Nephron progenitor cell (in vitro differentiated cells): ENCODE measurements around the gene VAV1.

Experiments
- DNase-seq: peaks from one replicate; pipeline ENCODE4 v3.0.0; 2021
- H3K27ac Mint-ChIP-seq: 2 replicates; pipeline ENCODE4 v1.8.0; 2021; ENCODE audit warnings: mild to moderate bottlenecking, moderate library complexity, mixed read lengths
- H3K27me3 Mint-ChIP-seq: 2 replicates; pipeline ENCODE4 v1.8.0; 2021; ENCODE audit warnings: mild to moderate bottlenecking, low read depth, mixed read lengths; ENCODE audit not compliant: poor library complexity
- H3K36me3 Mint-ChIP-seq: 2 replicates; pipeline ENCODE4 v1.8.0; 2021; ENCODE audit warnings: low read depth, mixed read lengths
- H3K4me1 Mint-ChIP-seq: 2 replicates; pipeline ENCODE4 v1.8.0; 2021; ENCODE audit warnings: mixed read lengths
- H3K4me3 Mint-ChIP-seq: 2 replicates; pipeline ENCODE4 v1.8.0; 2021; ENCODE audit warnings: mild to moderate bottlenecking, moderate library complexity, mixed read lengths
- H3K9me3 Mint-ChIP-seq: 2 replicates; pipeline ENCODE4 v1.8.0; 2021; ENCODE audit warnings: mild to moderate bottlenecking, moderate library complexity, mixed read lengths
- TF ChIP-seq, protein P1 (sequence below): fragments of 200-600 bp; sonication (generic); IDR thresholded peaks from 2 replicates; pipeline ENCODE4 v1.5.0; 2021; ENCODE audit warnings: antibody characterized with exemption

Gene VAV1

GRCh38 chr19:6832412-6832811 is 59.9 kb downstream of the VAV1 start:
- no peak overlapping the region for H3K27ac Mint-ChIP-seq
- H3K9me3 Mint-ChIP-seq, result peaks cover 72% of the 10 kb centered on the region
- H3K27me3 Mint-ChIP-seq, result peaks cover 21% of the 10 kb centered on the region
- no peak overlapping the region for H3K4me3 Mint-ChIP-seq
- TF ChIP-seq, protein P1, sequence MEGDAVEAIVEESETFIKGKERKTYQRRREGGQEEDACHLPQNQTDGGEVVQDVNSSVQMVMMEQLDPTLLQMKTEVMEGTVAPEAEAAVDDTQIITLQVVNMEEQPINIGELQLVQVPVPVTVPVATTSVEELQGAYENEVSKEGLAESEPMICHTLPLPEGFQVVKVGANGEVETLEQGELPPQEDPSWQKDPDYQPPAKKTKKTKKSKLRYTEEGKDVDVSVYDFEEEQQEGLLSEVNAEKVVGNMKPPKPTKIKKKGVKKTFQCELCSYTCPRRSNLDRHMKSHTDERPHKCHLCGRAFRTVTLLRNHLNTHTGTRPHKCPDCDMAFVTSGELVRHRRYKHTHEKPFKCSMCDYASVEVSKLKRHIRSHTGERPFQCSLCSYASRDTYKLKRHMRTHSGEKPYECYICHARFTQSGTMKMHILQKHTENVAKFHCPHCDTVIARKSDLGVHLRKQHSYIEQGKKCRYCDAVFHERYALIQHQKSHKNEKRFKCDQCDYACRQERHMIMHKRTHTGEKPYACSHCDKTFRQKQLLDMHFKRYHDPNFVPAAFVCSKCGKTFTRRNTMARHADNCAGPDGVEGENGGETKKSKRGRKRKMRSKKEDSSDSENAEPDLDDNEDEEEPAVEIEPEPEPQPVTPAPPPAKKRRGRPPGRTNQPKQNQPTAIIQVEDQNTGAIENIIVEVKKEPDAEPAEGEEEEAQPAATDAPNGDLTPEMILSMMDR, result no peak
- H3K36me3 Mint-ChIP-seq, result no peaks in the 10 kb centered on the region
- no peaks in the 10 kb centered on the region for H3K4me1 Mint-ChIP-seq
- DNase-seq, result no peak

DNA sequence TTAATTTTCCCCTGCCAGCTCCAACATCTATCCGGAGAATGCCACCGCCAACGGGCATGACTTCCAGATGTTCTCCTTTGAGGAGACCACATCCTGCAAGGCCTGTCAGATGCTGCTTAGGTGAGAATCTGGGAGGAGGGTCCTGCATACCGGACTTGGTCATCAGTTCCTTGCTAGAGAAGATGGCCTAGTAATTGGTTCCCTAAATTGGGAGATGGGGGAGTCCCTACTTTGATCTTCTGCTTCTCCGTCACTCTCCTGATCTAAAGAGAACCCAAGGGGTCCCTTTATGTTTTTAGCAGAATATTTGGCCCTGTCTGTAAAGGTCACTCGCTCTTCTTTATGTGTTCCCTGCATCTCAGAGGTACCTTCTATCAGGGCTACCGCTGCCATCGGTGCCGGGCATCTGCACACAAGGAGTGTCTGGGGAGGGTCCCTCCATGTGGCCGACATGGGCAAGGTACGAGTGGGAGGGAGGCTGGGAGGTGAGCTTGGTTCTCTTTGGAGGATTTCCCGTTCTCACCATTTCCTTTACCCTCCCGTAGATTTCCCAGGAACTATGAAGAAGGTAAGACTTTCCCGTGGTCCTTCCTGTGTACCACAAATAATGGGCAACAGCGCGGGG is 60.8 kb downstream of the VAV1 start:
- Mint-ChIP-seq H3K4me1 (no peaks in the 10 kb centered on the region), H3K36me3 (no peaks in the 10 kb centered on the region), H3K4me3 (no peak overlapping the region), H3K27ac (no peak overlapping the region), H3K9me3 (peaks cover 71% of the 10 kb centered on the region), H3K27me3 (peaks cover 21% of the 10 kb centered on the region)
- DNase-seq, result no peak
- TF ChIP-seq, protein P1, result no peak

- no peak overlapping the region for H3K27ac Mint-ChIP-seq
- no peaks in the 10 kb centered on the region for H3K36me3 Mint-ChIP-seq
- H3K9me3 Mint-ChIP-seq, result peaks cover 62% of the 10 kb centered on the region
- no peak overlapping the region for H3K4me3 Mint-ChIP-seq
- DNase-seq, result no peak
- TF ChIP-seq, protein P1, result no peak
- peaks cover 15% of the 10 kb centered on the region for H3K27me3 Mint-ChIP-seq
- H3K4me1 Mint-ChIP-seq, result no peaks in the 10 kb centered on the region
Observed at GRCh38 chr19:6834433-6834832, 61.9 kb downstream of the VAV1 start.

- H3K36me3 Mint-ChIP-seq, result no peaks in the 10 kb centered on the region
Observed at GRCh38 chr19:6835501-6835900, 63.0 kb downstream of the VAV1 start.

GRCh38 chr19:6837525-6837924 is 65.0 kb downstream of the VAV1 start:
- peaks cover 7% of the 10 kb centered on the region for H3K27me3 Mint-ChIP-seq
- no peaks in the 10 kb centered on the region for H3K36me3 Mint-ChIP-seq
- TF ChIP-seq, protein P1, result no peak
- DNase-seq, result no peak
- H3K4me3 Mint-ChIP-seq, result no peak overlapping the region
- H3K27ac Mint-ChIP-seq, result no peak overlapping the region
- H3K4me1 Mint-ChIP-seq, result no peaks in the 10 kb centered on the region
- peaks cover 45% of the 10 kb centered on the region for H3K9me3 Mint-ChIP-seq

More at GRCh38 chr19:6835501-6835900, 63.0 kb downstream of the VAV1 start:
- H3K4me3 Mint-ChIP-seq, result no peak overlapping the region
- H3K4me1 Mint-ChIP-seq, result no peaks in the 10 kb centered on the region
- H3K27ac Mint-ChIP-seq, result no peak overlapping the region
- no peak for DNase-seq
- peaks cover 62% of the 10 kb centered on the region for H3K9me3 Mint-ChIP-seq
- TF ChIP-seq, protein P1, result no peak
- peaks cover 13% of the 10 kb centered on the region for H3K27me3 Mint-ChIP-seq

- DNase-seq, result no peak
- TF ChIP-seq, protein P1, result no peak
- Mint-ChIP-seq H3K4me3 (no peak overlapping the region), H3K27ac (no peak overlapping the region), H3K36me3 (no peaks in the 10 kb centered on the region), H3K4me1 (no peaks in the 10 kb centered on the region), H3K9me3 (peaks cover 41% of the 10 kb centered on the region), H3K27me3 (peaks cover 6% of the 10 kb centered on the region)
Observed at GRCh38 chr19:6838062-6838655, 65.7 kb downstream of the VAV1 start.
